ENCODE data around the gene LDLRAP1. TPM values are rescaled to one million over a fixed set of nuclear protein-coding genes. Genes with fewer than 3 reads are reported as not detected.

LDLRAP1 gene
- total and polyA plus RNA-seq, 2 donors (not counting 3 experiments of a cell fraction or from before 2014, with no cell fraction given) = 23.1 to 24.7 TPM

- Histone ChIP-seq H3K79me2 (ENCODE audit: control insufficient read depth, insufficient read depth, low read length) (no peaks in the 10 kb centered on the region), H3K36me3 (ENCODE audit: control insufficient read depth in 2 of 2, extremely low read depth in 1 of 2, insufficient read depth in 2 of 2, low read length in 2 of 2) (peaks cover 0 to 7% of the 10 kb centered on the region in 2 experiments), H3K4me1 (ENCODE audit: control insufficient read depth, extremely low read depth, insufficient read depth, low read length) (peaks cover 40% of the 10 kb centered on the region), H3K4me3 (replicated peaks in 1 of 3; ENCODE audit: insufficient read depth in 1 of 3, low read depth in 1 of 3, low read length in 3 of 3) (no peak overlapping the region), H3K27me3 (ENCODE audit: control insufficient read depth in 2 of 2, insufficient read depth in 2 of 2, low read length in 2 of 2) (no peaks in the 10 kb centered on the region), H2AFZ (ENCODE audit: low read depth, low read length) (no peak overlapping the region), H3K4me2 (ENCODE audit: insufficient read depth, low read length) (no peak overlapping the region), H4K20me1 (replicated peaks; ENCODE audit: control insufficient read depth, extremely low read depth, insufficient read depth, low read length) (no peaks in the 10 kb centered on the region), H3K27ac (ENCODE audit: insufficient read depth, low read depth, low read length) (no peak overlapping the region), H3K9ac (replicated peaks; ENCODE audit: extremely low read depth, insufficient read depth, low read length) (no peak overlapping the region), H3K9me3 (replicated peaks; ENCODE audit: control insufficient read depth, insufficient read depth, low read length) (no peaks in the 10 kb centered on the region), H3K9me1 (replicated peaks; ENCODE audit: control insufficient read depth, extremely low read depth, insufficient read depth, low read length) (no peaks in the 10 kb centered on the region)
- ChIA-PET POLR2A (no interaction called here), CTCF (interaction anchor here (1.0 kb wide), 1 partner anchor 9 kb away, joined by 3 read pairs; no protein-coding TSS in a partner anchor)
- FAIRE-seq (no peak), DNase-seq (ENCODE audit: low read depth, low spot score) (no peak)
- intact Hi-C loops (cut with micrococcal nuclease) = no loop called here
- dilution Hi-C loops (cut with MboI; ENCODE audit: extremely low pct_ligation_motif_present, low sequenced_read_pairs) = no loop called here
- BruUV-seq (replicated peaks) = no TSS peak
- TF ChIP-seq EZH2 (IDR thresholded peaks at IDR 0.05; ENCODE audit: borderline replicate concordance, low read depth, low read length, severe bottlenecking) = no peak
Measured at GRCh38 chr1:25563330-25564215, 20.2 kb downstream of the LDLRAP1 start.

- TF ChIP-seq, protein P1, sequence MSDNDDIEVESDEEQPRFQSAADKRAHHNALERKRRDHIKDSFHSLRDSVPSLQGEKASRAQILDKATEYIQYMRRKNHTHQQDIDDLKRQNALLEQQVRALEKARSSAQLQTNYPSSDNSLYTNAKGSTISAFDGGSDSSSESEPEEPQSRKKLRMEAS (IDR thresholded peaks at IDR 0.05; ENCODE audit: insufficient read depth, insufficient read length) = no peak
- TF ChIP-seq JUN (IDR thresholded peaks at IDR 0.05; ENCODE audit: borderline replicate concordance, insufficient read depth, insufficient read length, low read depth) (no peak), MYC (IDR thresholded peaks at IDR 0.05; ENCODE audit: low read depth, low read length) (no peak), EZH2 (IDR thresholded peaks at IDR 0.05; ENCODE audit: borderline replicate concordance, low read depth, low read length, severe bottlenecking) (no peak), POLR2A (IDR thresholded peaks at IDR 0.05; ENCODE audit: low read depth, low read length) (no peak), FOS (IDR thresholded peaks at IDR 0.05; ENCODE audit: borderline replicate concordance, insufficient read depth, low read length) (no peak), POLR2AphosphoS5 (IDR thresholded peaks at IDR 0.05; ENCODE audit: insufficient read depth, low read depth, low read length) (no peak), GATA2 (IDR thresholded peaks at IDR 0.05; ENCODE audit: insufficient read depth, insufficient read length, low read depth, low read length) (no peak)
- TF ChIP-seq, protein P2, sequence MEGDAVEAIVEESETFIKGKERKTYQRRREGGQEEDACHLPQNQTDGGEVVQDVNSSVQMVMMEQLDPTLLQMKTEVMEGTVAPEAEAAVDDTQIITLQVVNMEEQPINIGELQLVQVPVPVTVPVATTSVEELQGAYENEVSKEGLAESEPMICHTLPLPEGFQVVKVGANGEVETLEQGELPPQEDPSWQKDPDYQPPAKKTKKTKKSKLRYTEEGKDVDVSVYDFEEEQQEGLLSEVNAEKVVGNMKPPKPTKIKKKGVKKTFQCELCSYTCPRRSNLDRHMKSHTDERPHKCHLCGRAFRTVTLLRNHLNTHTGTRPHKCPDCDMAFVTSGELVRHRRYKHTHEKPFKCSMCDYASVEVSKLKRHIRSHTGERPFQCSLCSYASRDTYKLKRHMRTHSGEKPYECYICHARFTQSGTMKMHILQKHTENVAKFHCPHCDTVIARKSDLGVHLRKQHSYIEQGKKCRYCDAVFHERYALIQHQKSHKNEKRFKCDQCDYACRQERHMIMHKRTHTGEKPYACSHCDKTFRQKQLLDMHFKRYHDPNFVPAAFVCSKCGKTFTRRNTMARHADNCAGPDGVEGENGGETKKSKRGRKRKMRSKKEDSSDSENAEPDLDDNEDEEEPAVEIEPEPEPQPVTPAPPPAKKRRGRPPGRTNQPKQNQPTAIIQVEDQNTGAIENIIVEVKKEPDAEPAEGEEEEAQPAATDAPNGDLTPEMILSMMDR (IDR thresholded peaks at IDR 0.05; ENCODE audit: extremely low read depth in 1 of 2, insufficient read depth in 1 of 2, low read depth in 1 of 2, low read length in 2 of 2) = no peak
- Histone ChIP-seq H4K20me1 (replicated peaks; ENCODE audit: control insufficient read depth, extremely low read depth, insufficient read depth, low read length) (no peaks in the 10 kb centered on the region), H3K4me3 (replicated peaks in 1 of 3; ENCODE audit: insufficient read depth in 1 of 3, low read depth in 1 of 3, low read length in 3 of 3) (no peak overlapping the region), H3K27ac (ENCODE audit: insufficient read depth, low read depth, low read length) (no peak overlapping the region), H3K27me3 (ENCODE audit: control insufficient read depth in 2 of 2, insufficient read depth in 2 of 2, low read length in 2 of 2) (no peaks in the 10 kb centered on the region), H3K9me3 (replicated peaks; ENCODE audit: control insufficient read depth, insufficient read depth, low read length) (no peaks in the 10 kb centered on the region), H3K79me2 (ENCODE audit: control insufficient read depth, insufficient read depth, low read length) (no peaks in the 10 kb centered on the region), H3K4me2 (ENCODE audit: insufficient read depth, low read length) (no peak overlapping the region), H3K9ac (replicated peaks; ENCODE audit: extremely low read depth, insufficient read depth, low read length) (no peak overlapping the region), H3K36me3 (ENCODE audit: control insufficient read depth in 2 of 2, extremely low read depth in 1 of 2, insufficient read depth in 2 of 2, low read length in 2 of 2) (peaks cover 0 to 7% of the 10 kb centered on the region in 2 experiments), H3K4me1 (ENCODE audit: control insufficient read depth, extremely low read depth, insufficient read depth, low read length) (peaks cover 27% of the 10 kb centered on the region), H2AFZ (ENCODE audit: low read depth, low read length) (no peak overlapping the region), H3K9me1 (replicated peaks; ENCODE audit: control insufficient read depth, extremely low read depth, insufficient read depth, low read length) (no peaks in the 10 kb centered on the region)
- dilution Hi-C loops (cut with MboI; ENCODE audit: extremely low pct_ligation_motif_present, low sequenced_read_pairs) = no loop called here
- ChIA-PET CTCF (interaction anchor here (1.3 kb wide), 1 partner anchor 12 kb away, joined by 3 read pairs; no protein-coding TSS in a partner anchor), POLR2A (no interaction called here)
- no peak for DNase-seq (ENCODE audit: low read depth, low spot score)
- no TSS peak for BruUV-seq (replicated peaks)
- no peak for FAIRE-seq
- intact Hi-C loops (cut with micrococcal nuclease) = no loop called here
Measured at GRCh38 chr1:25564777-25565574, 21.6 kb downstream of the LDLRAP1 start.

Data from endothelial cell of umbilical vein (primary cell).